NCI-H146 treated with DMSO at 0.1 percent for 48 hours (cell line): ENCODE results near the gene RPL22L1.
"Not testable (repeated sequence)": the region's sequence is repeated elsewhere in the genome, so short reads cannot be mapped to it uniquely, and the experiment has no call there.

Experiments used
- DNase-seq: peaks from one replicate; lab custom pipeline; 2025; ENCODE audit not compliant: unreplicated experiment; lab: John Stamatoyannopoulos, UW

The RPL22L1 gene

DNA sequence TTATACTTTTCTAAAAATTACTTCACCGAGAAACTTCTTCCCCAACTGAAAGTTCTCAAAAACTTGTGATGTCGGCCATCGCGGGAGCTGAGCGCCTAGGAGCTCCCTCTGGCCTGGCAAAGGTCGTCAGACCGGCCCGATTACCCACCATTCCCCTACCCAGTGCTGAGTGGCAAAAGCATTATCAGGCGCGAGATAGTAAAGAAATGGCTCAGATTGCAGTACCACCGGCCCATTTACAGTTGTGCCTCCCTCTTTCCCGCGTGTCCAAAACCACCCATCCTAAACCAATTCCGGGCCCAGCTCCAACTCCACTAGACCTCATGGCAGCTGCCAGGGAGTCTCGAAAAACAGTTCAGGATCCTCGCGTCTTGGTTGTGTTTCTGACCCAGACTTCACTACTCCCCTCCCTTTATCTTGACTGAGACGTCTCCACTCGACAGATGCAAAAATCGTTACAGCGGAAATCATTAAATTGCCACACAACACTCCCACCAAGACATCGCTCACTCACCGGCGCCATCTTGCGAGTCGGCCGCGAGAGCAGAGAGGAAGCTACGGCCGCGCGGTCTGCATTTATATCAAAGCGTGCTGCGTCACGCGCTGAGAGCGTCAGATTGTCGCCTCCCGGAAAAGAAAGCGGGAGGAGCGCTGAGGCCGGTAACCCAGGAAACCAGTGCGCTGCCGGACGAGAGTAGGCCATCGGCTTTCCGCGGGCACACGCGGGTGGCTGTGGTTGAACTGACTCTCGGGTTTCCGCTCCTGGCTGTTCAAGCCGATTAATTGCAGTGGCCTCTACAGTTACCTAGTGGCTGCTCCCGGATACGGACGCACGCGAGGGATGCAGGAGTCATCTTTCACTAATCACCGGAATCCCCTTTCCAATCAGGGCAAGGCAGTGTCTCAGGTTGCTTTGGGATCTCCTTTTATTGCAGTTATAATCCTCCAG, at the start of gene RPL22L1:
Gene RPL22L1 (minus strand): TSS at position 551 of the 949 bp plus-strand sequence. CDS start 28 bp downstream, at position 523.
- no peak for DNase-seq

- DNase-seq, result no peak
Observed at GRCh38 chr3:170918715-170919114, 48.7 kb upstream of the RPL22L1 start.

DNA sequence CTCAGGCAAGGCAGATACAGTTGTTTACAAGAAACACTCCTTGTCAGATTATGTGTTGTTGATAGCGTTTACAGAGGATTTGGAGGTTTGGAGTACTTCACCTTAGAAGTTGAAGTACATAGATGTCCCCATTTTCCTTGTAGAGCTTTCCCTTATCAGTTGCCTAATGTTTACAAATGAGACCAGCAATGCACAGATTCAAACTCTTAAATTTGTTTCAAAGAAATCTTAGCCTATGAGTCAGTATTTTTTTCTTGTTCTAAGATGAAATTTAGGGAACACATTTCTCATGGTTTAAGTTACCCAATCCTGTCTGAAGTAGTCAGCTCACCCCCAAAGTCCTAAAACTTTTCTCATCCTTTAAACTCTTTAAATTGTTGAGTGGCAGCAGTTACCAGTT, 44.7 kb upstream of the RPL22L1 start:
- DNase-seq, result no peak

DNA sequence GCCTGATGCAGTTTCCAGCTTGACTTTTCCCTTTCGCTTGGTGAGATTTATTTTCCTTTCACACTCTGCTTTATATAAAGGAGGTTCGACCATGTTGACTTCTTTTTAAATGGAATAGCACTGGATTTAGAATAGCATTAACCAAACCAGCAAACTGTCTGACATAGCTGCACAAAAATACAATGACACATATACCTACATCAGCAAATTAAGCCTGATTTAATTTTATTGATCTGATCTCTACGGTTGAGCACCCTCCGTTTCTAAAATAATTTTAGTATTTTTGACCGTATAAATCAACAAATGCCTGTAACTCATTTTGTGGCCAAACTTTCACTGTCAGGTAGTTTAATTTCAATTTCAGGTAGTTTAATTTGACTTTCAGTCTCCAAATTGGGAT, 44.2 kb upstream of the RPL22L1 start:
- no peak for DNase-seq

GRCh38 chr3:170911051-170911450, 41.1 kb upstream of the RPL22L1 start:
- DNase-seq, result no peak

GRCh38 chr3:170910542-170910941, 40.5 kb upstream of the RPL22L1 start:
- DNase-seq, result no peak

DNA sequence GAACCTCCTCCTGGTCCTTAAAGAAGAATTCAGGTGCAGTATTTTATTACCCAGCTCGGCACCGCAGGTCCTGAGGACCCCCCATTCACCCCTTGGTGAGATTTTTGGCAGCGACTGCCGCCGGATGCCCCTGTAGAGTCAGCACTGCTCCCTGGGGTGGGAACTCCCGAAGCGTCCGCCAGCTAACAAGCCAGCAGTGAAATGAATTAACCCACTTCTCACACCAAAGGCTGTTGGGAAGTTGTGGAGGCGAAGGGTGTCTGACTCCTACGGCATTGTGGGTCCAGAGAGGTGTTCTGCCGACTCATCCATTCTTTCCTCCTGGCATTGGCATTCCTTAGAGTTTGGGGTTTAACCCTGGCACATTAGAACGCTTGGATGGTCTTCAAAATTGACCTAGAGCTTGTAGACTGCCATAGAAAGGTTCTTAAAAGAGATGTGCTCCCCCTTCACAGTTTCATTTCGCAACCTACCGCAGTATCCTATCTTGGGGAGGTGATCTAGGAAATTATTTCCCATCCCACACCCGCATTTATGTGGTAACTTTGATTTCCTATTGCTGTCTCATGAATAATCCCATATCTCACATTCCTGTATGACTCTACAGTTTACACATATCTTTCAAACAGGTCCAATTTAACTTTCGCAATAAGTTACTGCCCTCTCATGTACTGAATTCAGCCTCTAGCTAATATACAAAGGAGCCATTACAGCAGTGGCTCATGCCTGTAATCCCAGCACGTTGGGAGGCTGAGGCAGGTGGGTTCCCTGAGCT, 39.3 kb upstream of the RPL22L1 start:
- DNase-seq, result no peak

GRCh38 chr3:170908235-170909116, 38.5 kb upstream of the RPL22L1 start, which contains the start of gene EIF5A2:
TSS of gene EIF5A2 (minus strand) at chr3:170908637. CDS start at chr3:170907806, 831 bp downstream.
- DNase-seq, result peak; percentile 51

DNA sequence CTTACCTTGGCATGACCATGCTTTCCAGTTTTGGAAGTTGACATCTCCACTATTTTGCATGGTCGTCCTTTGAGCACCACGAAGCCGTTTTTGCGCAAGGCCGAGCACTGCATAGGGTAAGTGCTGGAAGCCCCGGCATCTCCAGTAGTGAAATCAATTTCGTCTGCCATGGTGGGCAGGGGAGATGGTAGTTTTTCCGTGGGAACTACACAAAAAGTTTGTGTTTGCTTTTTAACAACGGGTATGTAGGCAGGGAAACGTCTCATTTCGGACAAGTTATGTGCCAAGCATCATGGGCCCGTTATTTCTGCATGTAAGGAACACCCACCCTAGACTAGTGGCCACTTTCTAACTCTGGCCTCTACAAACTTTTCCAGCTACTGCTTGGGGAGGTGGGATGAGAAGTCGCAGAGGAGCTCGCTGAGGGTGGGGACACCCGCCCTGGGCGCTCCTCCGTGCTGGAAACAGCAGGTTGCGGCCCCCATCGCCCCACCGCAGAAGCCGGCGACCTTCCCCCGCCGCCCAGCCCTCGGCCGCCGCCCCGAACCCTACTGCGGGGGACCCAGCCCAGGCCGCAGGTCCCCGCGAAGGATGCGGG, 37.7 kb upstream of the RPL22L1 start:
- no peak for DNase-seq

DNA sequence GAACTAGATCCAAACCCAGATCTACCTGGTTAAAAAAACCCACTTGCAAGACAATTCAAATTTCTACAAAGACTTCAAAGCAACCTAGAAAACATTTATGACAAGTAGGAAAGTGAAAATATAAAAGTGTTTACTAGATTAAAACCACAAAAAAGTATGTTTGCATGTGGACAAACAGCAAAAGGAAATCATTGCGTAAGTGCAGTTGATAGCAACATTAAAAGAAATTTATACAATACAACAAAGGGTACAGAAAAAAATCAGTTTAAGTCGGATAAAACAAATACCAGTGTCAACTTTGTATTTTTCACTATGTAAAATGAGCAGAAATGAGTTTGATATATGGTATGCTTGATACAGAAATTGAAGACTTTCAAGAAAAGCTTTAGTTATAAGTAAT, 35.9 kb upstream of the RPL22L1 start:
- no peak for DNase-seq

- DNase-seq, result no peak
Observed at GRCh38 chr3:170903123-170903522, 33.1 kb upstream of the RPL22L1 start.

DNA sequence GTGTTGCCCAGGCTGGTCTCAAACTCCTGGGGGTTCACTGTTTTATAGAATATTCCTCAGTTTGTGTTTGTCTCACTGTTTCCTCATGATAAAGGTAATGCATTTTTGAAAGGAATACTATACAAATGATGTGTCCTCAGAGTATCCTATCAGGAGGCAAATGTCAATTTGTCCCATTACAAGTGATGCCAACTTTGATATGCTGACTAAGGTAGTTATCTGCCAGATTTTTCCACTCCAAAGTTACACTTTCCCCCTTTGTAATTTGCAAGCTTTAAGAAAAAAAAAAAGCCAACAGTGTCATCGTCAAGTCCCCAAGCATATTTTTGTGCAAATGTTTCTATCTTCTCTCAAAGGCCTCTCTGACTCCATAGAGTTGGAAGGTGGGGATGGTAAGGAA, 29.5 kb upstream of the RPL22L1 start:
- DNase-seq, result no peak

- DNase-seq, result no peak
Observed at GRCh38 chr3:170897978-170898377, 28.0 kb upstream of the RPL22L1 start.

DNA sequence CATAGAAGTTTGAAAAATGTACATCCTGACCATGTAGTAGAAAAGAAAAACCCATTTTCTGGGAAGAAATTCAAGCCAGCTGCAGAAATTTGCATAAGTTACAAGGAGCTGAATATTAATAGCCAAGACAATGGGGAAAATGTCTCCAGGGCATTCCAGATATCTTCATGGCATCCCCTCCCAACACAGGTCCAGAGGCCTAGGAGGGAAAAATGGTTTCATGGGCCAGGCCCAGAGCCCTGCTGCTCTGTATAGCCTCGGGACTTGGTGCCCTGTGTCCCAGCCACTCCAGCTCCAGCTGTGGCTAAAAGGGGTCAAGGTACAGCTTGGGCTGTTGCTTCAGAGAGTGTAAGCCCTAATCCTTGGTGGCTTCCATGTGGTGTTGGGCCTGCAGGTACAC, 27.2 kb upstream of the RPL22L1 start:
- DNase-seq, result not testable (repeated sequence)

DNA sequence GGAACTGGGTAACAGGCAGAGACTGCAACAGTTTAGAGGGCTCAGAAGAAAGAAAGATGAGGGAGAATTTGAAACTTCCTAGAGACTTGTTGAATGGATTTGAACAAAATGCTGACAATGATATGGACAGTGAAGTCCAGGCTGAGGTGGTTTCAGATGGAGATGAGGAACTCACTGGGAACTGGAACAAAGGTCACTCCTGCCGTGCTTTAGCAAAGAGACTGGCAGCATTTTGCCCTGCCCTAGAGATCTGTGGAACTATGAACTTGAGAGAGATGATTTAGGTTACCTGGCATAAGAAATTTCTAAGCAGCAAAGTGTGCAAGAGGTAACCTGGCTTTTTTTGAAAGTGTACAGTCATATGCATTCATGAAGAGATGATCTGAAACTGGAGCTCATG, 26.8 kb upstream of the RPL22L1 start:
- DNase-seq, result no peak

GRCh38 chr3:170896333-170896732, 26.3 kb upstream of the RPL22L1 start:
- not testable (repeated sequence) for DNase-seq

DNA sequence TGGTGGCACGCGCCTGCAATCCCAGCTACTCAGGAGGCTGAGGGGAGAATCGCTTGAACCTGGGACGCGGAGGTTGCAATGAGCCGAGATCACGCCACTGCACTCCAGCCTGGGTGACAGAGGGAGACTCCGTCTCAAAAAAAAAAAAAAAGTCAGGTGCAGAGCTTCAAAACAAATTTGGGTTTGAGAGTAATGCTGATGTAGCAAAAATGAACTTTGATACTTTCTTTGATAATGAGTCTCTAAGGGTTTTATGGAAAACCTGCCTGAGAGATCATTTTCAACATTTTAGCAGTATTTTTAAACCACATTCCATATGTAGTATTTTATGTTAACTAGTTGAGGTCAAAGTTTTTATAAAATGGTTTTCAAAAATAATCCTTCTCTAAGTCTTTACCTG, 23.9 kb upstream of the RPL22L1 start:
- DNase-seq, result no peak

- no peak for DNase-seq
Observed at GRCh38 chr3:170889630-170890029, 19.6 kb upstream of the RPL22L1 start.

DNA sequence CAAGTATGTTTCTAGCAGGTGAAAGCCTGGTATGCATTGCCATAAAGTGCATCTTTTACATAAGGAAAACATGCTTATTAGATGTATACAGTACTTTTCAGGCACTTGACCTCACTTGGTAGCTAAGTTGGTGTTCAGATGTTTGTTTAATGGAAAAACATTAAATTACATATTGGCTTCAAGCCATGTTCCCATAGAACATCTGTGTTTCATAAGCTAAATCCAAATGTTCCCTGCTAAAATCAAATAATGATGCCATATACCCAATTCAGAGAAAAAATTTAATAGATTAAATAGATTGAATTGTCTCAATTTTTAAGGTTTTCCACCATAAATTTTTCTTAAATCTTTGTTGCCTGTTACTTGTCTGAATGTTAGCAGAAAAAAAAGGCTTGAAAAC, 19.1 kb upstream of the RPL22L1 start:
- DNase-seq, result no peak

DNA sequence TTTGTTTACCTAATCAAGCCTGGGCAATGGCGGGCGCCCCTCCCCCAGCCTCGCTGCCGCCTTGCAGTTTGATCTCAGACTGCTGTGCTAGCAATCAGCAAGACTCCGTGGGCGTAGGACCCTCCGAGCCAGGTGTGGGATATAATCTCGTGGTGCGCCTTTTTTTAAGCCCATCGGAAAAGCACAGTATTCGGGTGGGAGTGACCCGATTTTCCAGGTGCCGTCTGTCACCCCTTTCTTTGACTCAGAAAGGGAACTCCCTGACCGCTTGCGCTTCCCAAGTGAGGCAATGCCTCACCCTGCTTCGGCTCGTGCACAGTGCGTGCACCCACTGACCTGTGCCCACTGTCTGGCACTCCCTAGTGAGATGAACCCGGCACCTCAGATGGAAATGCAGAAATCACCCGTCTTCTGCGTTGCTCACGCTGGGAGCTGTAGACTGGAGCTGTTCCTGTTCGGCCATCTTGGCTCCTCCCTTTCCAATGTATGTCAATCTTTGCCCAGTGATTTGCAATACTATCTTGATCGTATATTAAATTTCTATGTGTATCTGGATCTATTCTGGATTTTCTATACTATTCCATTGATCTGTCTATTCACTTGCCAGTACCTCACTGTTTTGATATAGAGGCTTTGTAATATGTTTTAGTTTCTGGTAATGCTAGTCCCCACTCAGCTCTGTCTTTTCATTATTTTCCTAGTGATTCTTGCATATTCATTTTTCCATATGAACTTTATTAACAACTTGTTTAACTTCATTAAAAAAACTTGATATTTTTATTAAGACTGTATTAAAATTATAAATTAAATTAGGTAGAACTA, 14.3 kb upstream of the RPL22L1 start:
- not testable (repeated sequence) for DNase-seq
